T47D (cell line): ENCODE measurements around the gene DDX47.
A peak's percentile ranks its signal among the peaks of the same experiment; 100 is the strongest.
"Not testable (repeated sequence)": the region's sequence is repeated elsewhere in the genome, so short reads cannot be mapped to it uniquely, and the experiment has no call there.

ENCODE experiments used
- DNase-seq, 2 experiments: peaks; one replicate each; pipeline versions ENCODE4 v3.0.0 to v3.0.0-alpha.2; 2011 to 2012; ENCODE audit warnings: low read depth in 1 of 2, low spot score in 1 of 2
- JUND ChIP-seq: IDR thresholded peaks from 2 replicates; pipeline ENCODE4 v1.6.1; 2012; ENCODE audit warnings: low read depth
- in situ Hi-C: cut with HindIII; loops from 2 replicates; pipeline ENCODE4 v1.10.0; 2016; ENCODE audit warnings: low sequenced_read_pairs, low pct_unique_long_range_greater_than_20kb

The DDX47 gene

GRCh38 chr12:12803186-12803585 lies 10.0 kb upstream of the DDX47 start:
- in situ Hi-C loops, result no loop called here
- peak; percentile 23 to 76 for DNase-seq
- TF ChIP-seq JUND, result no peak

GRCh38 chr12:12804011-12804410 lies 9.1 kb upstream of the DDX47 start:
- DNase-seq, result no peak
- TF ChIP-seq JUND, result no peak
- in situ Hi-C loops, result no loop called here

- no peak for TF ChIP-seq JUND
- in situ Hi-C loops, result no loop called here
- DNase-seq, result no peak
Measured at GRCh38 chr12:12804432-12804886, 8.7 kb upstream of the DDX47 start.

- in situ Hi-C loops, result no loop called here
- no peak for TF ChIP-seq JUND
- no peak for DNase-seq
Measured at GRCh38 chr12:12806784-12807516, 6.2 kb upstream of the DDX47 start.

- in situ Hi-C loops, DNase-seq: not testable (repeated sequence)
Measured at GRCh38 chr12:12807517-12807903, 5.6 kb upstream of the DDX47 start.

- in situ Hi-C loops, result no loop called here
- no peak for TF ChIP-seq JUND
- DNase-seq, result no peak
Measured at GRCh38 chr12:12807970-12808702, 5.0 kb upstream of the DDX47 start.

- no peak for TF ChIP-seq JUND
- in situ Hi-C loops, result no loop called here
- DNase-seq, result no peak
Measured at GRCh38 chr12:12810553-12811021, 2.6 kb upstream of the DDX47 start.

- TF ChIP-seq JUND, result no peak
- DNase-seq, result no peak
- in situ Hi-C loops, result no loop called here
Measured at GRCh38 chr12:12811343-12811742, 1.8 kb upstream of the DDX47 start.

- no peak for TF ChIP-seq JUND
- DNase-seq, result no peak
- in situ Hi-C loops, result no loop called here
Measured at GRCh38 chr12:12812174-12812573, 972 bp upstream of the DDX47 start.

- DNase-seq, result no peak
- no peak for TF ChIP-seq JUND
- in situ Hi-C loops, result no loop called here
Measured at GRCh38 chr12:12812618-12813119, 477 bp upstream of the DDX47 start.

- DNase-seq, result no peak
- no peak for TF ChIP-seq JUND
- in situ Hi-C loops, result no loop called here
Measured at GRCh38 chr12:12817616-12818015, 4.5 kb downstream of the DDX47 start.

GRCh38 chr12:12818701-12819100 lies 5.6 kb downstream of the DDX47 start:
- no peak for TF ChIP-seq JUND
- in situ Hi-C loops, result no loop called here
- DNase-seq, result no peak

- in situ Hi-C loops, result no loop called here
- no peak for TF ChIP-seq JUND
- DNase-seq, result no peak
Measured at GRCh38 chr12:12819221-12819620, 6.1 kb downstream of the DDX47 start.
